BE2C (cell line): ENCODE measurements around the gene MED25.

Experiments used
- DNase-seq: peaks from one replicate; pipeline ENCODE4 v3.0.0-alpha.2; 2020
- H3K27me3 ChIP-seq: fragments of 250-450 bp; sonication (Bioruptor Pico); 2 replicates; pipeline ENCODE4 v1.5.1; 2020; ENCODE audit warnings: mild to moderate bottlenecking
- H3K36me3 ChIP-seq: fragments of 250-450 bp; sonication (Bioruptor Pico); 2 replicates; pipeline ENCODE4 v1.5.1; 2020; ENCODE audit warnings: mild to moderate bottlenecking
- H3K4me1 ChIP-seq: fragments of 250-450 bp; sonication (Bioruptor Pico); 2 replicates; pipeline ENCODE4 v1.5.1; 2020
- H3K4me3 ChIP-seq: 2 replicates; pipeline ENCODE4 v1.5.1; 2011; ENCODE audit warnings: low read depth, low read length
- H3K9me3 ChIP-seq: fragments of 250-450 bp; sonication (Bioruptor Pico); 2 replicates; pipeline ENCODE4 v1.5.1; 2020
- TF ChIP-seq, protein P1 (sequence below): IDR thresholded peaks from 2 replicates; pipeline ENCODE4 v1.5.1; 2012; ENCODE audit warnings: mild to moderate bottlenecking, low read depth, low read length

Gene MED25

GRCh38 chr19:49792829-49793560, 25.1 kb upstream of the MED25 start:
- Histone ChIP-seq H3K4me3 (no peak overlapping the region), H3K27me3 (no peaks in the 10 kb centered on the region), H3K36me3 (peaks cover 14% of the 10 kb centered on the region), H3K4me1 (no peaks in the 10 kb centered on the region), H3K9me3 (no peaks in the 10 kb centered on the region)
- DNase-seq: no peak
- TF ChIP-seq, protein P1, sequence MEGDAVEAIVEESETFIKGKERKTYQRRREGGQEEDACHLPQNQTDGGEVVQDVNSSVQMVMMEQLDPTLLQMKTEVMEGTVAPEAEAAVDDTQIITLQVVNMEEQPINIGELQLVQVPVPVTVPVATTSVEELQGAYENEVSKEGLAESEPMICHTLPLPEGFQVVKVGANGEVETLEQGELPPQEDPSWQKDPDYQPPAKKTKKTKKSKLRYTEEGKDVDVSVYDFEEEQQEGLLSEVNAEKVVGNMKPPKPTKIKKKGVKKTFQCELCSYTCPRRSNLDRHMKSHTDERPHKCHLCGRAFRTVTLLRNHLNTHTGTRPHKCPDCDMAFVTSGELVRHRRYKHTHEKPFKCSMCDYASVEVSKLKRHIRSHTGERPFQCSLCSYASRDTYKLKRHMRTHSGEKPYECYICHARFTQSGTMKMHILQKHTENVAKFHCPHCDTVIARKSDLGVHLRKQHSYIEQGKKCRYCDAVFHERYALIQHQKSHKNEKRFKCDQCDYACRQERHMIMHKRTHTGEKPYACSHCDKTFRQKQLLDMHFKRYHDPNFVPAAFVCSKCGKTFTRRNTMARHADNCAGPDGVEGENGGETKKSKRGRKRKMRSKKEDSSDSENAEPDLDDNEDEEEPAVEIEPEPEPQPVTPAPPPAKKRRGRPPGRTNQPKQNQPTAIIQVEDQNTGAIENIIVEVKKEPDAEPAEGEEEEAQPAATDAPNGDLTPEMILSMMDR: no peak

GRCh38 chr19:49793561-49793840, 24.6 kb upstream of the MED25 start:
- TF ChIP-seq, protein P1: no peak
- peak; percentile 47 for DNase-seq
- Histone ChIP-seq H3K27me3 (no peaks in the 10 kb centered on the region), H3K9me3 (no peaks in the 10 kb centered on the region), H3K4me1 (no peaks in the 10 kb centered on the region), H3K36me3 (peaks cover 14% of the 10 kb centered on the region), H3K4me3 (no peak overlapping the region)

GRCh38 chr19:49795615-49796014, 22.5 kb upstream of the MED25 start:
- H3K4me3 ChIP-seq: no peak overlapping the region
- DNase-seq: no peak
- no peaks in the 10 kb centered on the region for H3K9me3 ChIP-seq
- H3K27me3 ChIP-seq: no peaks in the 10 kb centered on the region
- TF ChIP-seq, protein P1: no peak
- H3K4me1 ChIP-seq: no peaks in the 10 kb centered on the region
- peaks cover 25% of the 10 kb centered on the region for H3K36me3 ChIP-seq

DNA sequence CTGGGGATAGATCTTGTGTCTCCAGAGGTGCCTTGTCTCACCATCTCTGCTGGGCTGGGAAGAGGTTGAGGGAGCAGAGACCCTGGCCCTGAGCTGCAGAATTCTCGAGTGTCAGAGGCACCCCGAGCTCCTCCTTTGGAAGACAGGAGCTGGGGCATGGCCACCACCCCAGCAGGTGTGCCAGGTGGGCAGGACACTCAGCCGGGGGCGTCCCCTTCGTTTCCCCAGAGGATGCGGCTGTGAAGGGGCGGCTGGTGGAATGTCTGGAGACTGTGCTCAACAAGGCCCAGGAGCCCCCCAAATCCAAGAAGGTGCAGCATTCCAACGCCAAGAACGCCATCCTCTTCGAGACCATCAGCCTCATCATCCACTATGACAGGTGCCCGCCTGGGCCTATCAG, 19.5 kb upstream of the MED25 start:
- Histone ChIP-seq H3K9me3 (no peaks in the 10 kb centered on the region), H3K36me3 (peaks cover 25% of the 10 kb centered on the region), H3K4me1 (peaks cover 4% of the 10 kb centered on the region), H3K27me3 (no peaks in the 10 kb centered on the region), H3K4me3 (no peak overlapping the region)
- DNase-seq: no peak
- TF ChIP-seq, protein P1: no peak

GRCh38 chr19:49799271-49799797, 18.8 kb upstream of the MED25 start:
- Histone ChIP-seq H3K4me1 (peaks cover 4% of the 10 kb centered on the region), H3K27me3 (no peaks in the 10 kb centered on the region), H3K36me3 (peaks cover 25% of the 10 kb centered on the region), H3K9me3 (no peaks in the 10 kb centered on the region), H3K4me3 (no peak overlapping the region)
- TF ChIP-seq, protein P1: no peak
- DNase-seq: no peak

GRCh38 chr19:49799798-49800376, 18.2 kb upstream of the MED25 start:
- DNase-seq: no peak
- Histone ChIP-seq H3K9me3 (no peaks in the 10 kb centered on the region), H3K4me3 (no peak overlapping the region), H3K4me1 (peaks cover 4% of the 10 kb centered on the region), H3K27me3 (no peaks in the 10 kb centered on the region), H3K36me3 (peaks cover 24% of the 10 kb centered on the region)
- TF ChIP-seq, protein P1: peak; percentile 31
